ENCODE results near the gene IFNAR1. TPM values are rescaled to one million over a fixed set of nuclear protein-coding genes. Genes with fewer than 3 reads are reported as not detected.
A peak's percentile ranks its signal among the peaks of the same experiment; 100 is the strongest.

The IFNAR1 gene
- polyA plus RNA-seq, 1 experiment = 11.4 TPM

DNA sequence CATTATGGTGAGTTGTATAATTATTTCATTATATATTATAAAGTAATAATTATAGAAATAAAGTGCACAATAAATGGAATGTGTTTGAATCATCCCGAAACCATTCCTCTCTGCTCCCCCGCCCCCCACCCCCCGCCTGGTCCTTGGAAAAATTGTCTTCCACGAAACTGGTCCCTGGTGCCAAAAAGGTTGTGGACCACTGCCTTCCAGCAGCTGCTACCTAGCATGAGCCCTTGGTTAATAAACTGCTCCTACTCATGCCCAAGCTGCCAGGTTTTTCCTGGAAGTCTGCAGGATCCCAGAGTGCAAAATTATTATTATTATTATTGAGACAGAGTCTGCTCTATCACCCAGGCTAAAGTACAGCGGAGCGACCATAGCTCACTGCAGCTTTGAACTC, 71.7 kb downstream of the IFNAR1 start:
- CTCF ChIA-PET = interaction anchor here (0.6 to 2.6 kb wide), 8 partner anchors 11 to 481 kb away, joined by 3 to 13 read pairs (median 3); no protein-coding TSS in a partner anchor
- POLR2A ChIA-PET = interaction anchor here (0.6 kb wide), 1 partner anchor 135 kb away, joined by 3 read pairs; no protein-coding TSS in a partner anchor

DNA sequence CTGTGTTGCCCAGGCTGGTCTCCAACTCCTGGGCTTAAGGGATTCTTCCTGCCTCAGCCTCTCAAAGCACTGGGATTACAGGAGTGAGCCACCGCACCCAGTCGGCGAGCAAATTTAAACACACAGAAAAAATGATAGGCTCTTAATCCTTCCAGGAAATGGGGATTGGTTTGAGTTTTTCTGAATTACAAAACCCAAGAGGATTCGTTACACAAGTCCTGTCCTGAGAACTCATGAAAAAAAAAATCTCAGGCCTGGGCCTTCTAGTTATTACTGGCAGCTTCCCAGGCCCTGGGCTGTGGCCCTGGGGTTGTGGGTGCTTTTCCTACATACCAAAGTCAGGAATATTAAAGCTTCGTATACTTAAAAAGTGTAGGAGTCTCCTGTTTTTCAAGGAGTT, 72.2 kb downstream of the IFNAR1 start:
- ChIA-PET POLR2A (interaction anchor here (0.6 kb wide), 2 partner anchors 10 to 135 kb away, joined by 3 to 5 read pairs; no protein-coding TSS in a partner anchor), CTCF (interaction anchor here (0.6 to 2.6 kb wide), 9 partner anchors 12 to 481 kb away, joined by 3 to 13 read pairs (median 3); no protein-coding TSS in a partner anchor)
- H3K36me3 ChIP-seq (ENCODE audit: control insufficient read depth, insufficient read depth, low read length) = no peaks in the 10 kb centered on the region
- TF ChIP-seq, protein P1, sequence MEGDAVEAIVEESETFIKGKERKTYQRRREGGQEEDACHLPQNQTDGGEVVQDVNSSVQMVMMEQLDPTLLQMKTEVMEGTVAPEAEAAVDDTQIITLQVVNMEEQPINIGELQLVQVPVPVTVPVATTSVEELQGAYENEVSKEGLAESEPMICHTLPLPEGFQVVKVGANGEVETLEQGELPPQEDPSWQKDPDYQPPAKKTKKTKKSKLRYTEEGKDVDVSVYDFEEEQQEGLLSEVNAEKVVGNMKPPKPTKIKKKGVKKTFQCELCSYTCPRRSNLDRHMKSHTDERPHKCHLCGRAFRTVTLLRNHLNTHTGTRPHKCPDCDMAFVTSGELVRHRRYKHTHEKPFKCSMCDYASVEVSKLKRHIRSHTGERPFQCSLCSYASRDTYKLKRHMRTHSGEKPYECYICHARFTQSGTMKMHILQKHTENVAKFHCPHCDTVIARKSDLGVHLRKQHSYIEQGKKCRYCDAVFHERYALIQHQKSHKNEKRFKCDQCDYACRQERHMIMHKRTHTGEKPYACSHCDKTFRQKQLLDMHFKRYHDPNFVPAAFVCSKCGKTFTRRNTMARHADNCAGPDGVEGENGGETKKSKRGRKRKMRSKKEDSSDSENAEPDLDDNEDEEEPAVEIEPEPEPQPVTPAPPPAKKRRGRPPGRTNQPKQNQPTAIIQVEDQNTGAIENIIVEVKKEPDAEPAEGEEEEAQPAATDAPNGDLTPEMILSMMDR (IDR thresholded peaks at IDR 0.05; ENCODE audit: insufficient read depth, low read depth, low read length) = no peak
- H3K27me3 ChIP-seq (ENCODE audit: control insufficient read depth, insufficient read depth, low read length) = no peaks in the 10 kb centered on the region
- no peak overlapping the region for H3K4me3 ChIP-seq (ENCODE audit: low read depth, low read length)
- DNase-seq (ENCODE audit: low read depth) = no peak

More for the DNA sequence above, 71.7 kb downstream of the IFNAR1 start:
- no peak for DNase-seq (ENCODE audit: low read depth)
- TF ChIP-seq, protein P1 (IDR thresholded peaks at IDR 0.05; ENCODE audit: insufficient read depth, low read depth, low read length) = no peak
- no peaks in the 10 kb centered on the region for H3K27me3 ChIP-seq (ENCODE audit: control insufficient read depth, insufficient read depth, low read length)
- no peak overlapping the region for H3K4me3 ChIP-seq (ENCODE audit: low read depth, low read length)
- H3K36me3 ChIP-seq (ENCODE audit: control insufficient read depth, insufficient read depth, low read length) = no peaks in the 10 kb centered on the region

DNA sequence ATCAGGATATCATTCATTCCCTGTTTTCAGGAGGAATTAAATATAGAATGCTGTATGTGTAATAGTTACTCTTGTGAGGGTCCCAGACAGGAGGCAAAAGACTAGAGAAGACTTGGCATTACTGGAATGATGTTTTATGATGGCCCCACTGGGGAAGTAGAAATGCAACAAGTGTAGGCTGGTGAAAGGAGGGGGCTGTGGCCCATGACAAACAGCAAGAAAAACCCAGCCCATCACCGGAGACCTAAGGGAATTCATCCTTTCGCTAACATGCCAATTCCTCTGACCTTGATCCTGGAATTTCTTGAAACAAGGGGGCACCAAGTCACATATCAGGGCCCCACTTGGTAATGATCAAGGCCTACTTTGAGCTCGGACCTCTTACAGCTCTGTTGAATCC, 72.9 kb downstream of the IFNAR1 start:
- no peak for DNase-seq (ENCODE audit: low read depth)
- POLR2A ChIA-PET = interaction anchor here (0.6 kb wide), 1 partner anchor 9 kb away, joined by 5 read pairs; no protein-coding TSS in a partner anchor
- no peak overlapping the region for H3K4me3 ChIP-seq (ENCODE audit: low read depth, low read length)
- no peaks in the 10 kb centered on the region for H3K36me3 ChIP-seq (ENCODE audit: control insufficient read depth, insufficient read depth, low read length)
- TF ChIP-seq, protein P1 (IDR thresholded peaks at IDR 0.05; ENCODE audit: insufficient read depth, low read depth, low read length) = no peak
- no peaks in the 10 kb centered on the region for H3K27me3 ChIP-seq (ENCODE audit: control insufficient read depth, insufficient read depth, low read length)
- CTCF ChIA-PET = interaction anchor here (1.2 to 2.6 kb wide), 4 partner anchors 12 to 47 kb away, joined by 3 to 13 read pairs (median 7); no protein-coding TSS in a partner anchor

DNA sequence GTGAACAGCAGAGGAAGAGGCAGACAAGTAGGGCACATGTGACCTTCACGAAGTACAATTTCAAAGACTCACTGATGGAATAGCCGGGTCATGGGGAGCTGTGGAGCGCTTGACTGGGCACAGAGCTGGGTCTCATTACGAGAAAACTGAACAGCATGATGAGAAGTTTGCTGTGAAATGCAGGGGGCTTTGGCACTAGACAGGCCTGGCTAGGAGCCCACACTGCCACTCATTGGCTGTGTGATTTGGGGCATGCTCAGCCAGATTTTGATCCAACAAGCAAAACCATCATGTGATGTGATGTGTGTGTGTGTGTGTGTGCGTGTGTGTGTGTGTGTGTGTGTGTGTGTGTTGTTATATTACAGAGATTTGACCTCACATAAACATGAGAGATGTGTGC, 73.6 kb downstream of the IFNAR1 start:
- Histone ChIP-seq H3K27me3 (ENCODE audit: control insufficient read depth, insufficient read depth, low read length) (no peaks in the 10 kb centered on the region), H3K4me3 (ENCODE audit: low read depth, low read length) (no peak overlapping the region), H3K36me3 (ENCODE audit: control insufficient read depth, insufficient read depth, low read length) (no peaks in the 10 kb centered on the region)
- POLR2A ChIA-PET = no interaction called here
- DNase-seq (ENCODE audit: low read depth) = no peak
- CTCF ChIA-PET = interaction anchor here (0.6 kb wide), 1 partner anchor 187 kb away, joined by 3 read pairs; no protein-coding TSS in a partner anchor
- TF ChIP-seq, protein P1 (IDR thresholded peaks at IDR 0.05; ENCODE audit: insufficient read depth, low read depth, low read length) = no peak

DNA sequence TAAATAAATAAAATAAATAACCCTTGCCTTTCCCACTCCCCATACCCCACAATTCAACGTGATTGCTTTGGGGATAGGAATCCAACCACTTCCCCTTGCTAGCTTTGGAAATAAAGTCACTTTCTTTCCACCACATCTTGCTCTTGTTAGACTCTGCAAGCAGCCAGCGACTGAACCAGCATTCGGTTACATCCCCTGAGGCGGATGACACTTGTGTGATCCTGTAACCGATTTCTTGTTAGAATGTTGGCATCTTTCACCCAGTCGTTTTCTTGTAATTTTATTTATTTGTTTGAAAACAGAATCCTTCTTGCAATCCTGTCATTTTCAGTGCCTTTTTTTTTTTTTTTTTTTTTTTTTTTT, 76.8 kb downstream of the IFNAR1 start:
- CTCF ChIA-PET = interaction anchor here (0.8 to 1.5 kb wide), 3 partner anchors 15 to 198 kb away, joined by 3 to 4 read pairs (median 3); no protein-coding TSS in a partner anchor

More for the DNA sequence above, 76.8 kb downstream of the IFNAR1 start:
- no peaks in the 10 kb centered on the region for H3K27me3 ChIP-seq (ENCODE audit: control insufficient read depth, insufficient read depth, low read length)
- DNase-seq (ENCODE audit: low read depth) = peak; percentile 85
- POLR2A ChIA-PET = no interaction called here
- TF ChIP-seq, protein P1 (IDR thresholded peaks at IDR 0.05; ENCODE audit: insufficient read depth, low read depth, low read length) = no peak
- H3K4me3 ChIP-seq (ENCODE audit: low read depth, low read length) = no peak overlapping the region
- H3K36me3 ChIP-seq (ENCODE audit: control insufficient read depth, insufficient read depth, low read length) = no peaks in the 10 kb centered on the region
